HL-60 (cell line): Measurements from ENCODE around the gene PFDN6.
A peak's percentile ranks its signal among the peaks of the same experiment; 100 is the strongest.

Experiments
- DNase-seq, 2 experiments: peaks; one replicate each; pipeline ENCODE4 v3.0.0-alpha.2; 2010 to 2020; ENCODE audit warnings: low read depth in 1 of 2, low spot score in 1 of 2
- H3K27ac ChIP-seq: fragments of 250-450 bp; sonication (Bioruptor Pico); replicated peaks from 2 replicates; pipeline ENCODE4 v1.5.1; 2020; ENCODE audit warnings: mild to moderate bottlenecking, moderate library complexity
- H3K27me3 ChIP-seq: fragments of 250-450 bp; sonication (Bioruptor Pico); 2 replicates; pipeline ENCODE4 v1.5.1; 2021; ENCODE audit warnings: mild to moderate bottlenecking, moderate library complexity; ENCODE audit not compliant: insufficient read depth, poor library complexity, severe bottlenecking
- H3K4me3 ChIP-seq: replicated peaks from 2 replicates; pipeline ENCODE4 v1.5.1; 2011; ENCODE audit warnings: mild to moderate bottlenecking, control low read depth, low read length; ENCODE audit not compliant: insufficient read depth
- GABPA ChIP-seq: IDR thresholded peaks from 2 replicates; pipeline ENCODE4 v1.6.1; 2012; ENCODE audit warnings: low read depth
- POLR2AphosphoS5 ChIP-seq: IDR thresholded peaks from 2 replicates; pipeline ENCODE4 v1.6.1; 2012; ENCODE audit warnings: low read depth
- SPI1 ChIP-seq: IDR thresholded peaks from 2 replicates; pipeline ENCODE4 v1.6.1; 2012; ENCODE audit warnings: low read depth, mild to moderate bottlenecking, borderline replicate concordance
- long read RNA-seq: library from polyadenylated mRNA; unstranded; transcript quantifications from one replicate; pipeline ENCODE4 v2.0.0, GENCODE V29; 2020
- TF ChIP-seq, protein P1 (sequence below): IDR thresholded peaks from 2 replicates; pipeline ENCODE4 v1.6.1; 2012; ENCODE audit warnings: low read depth; ENCODE audit not compliant: insufficient replicate concordance
- TF ChIP-seq, protein P2 (sequence below): IDR thresholded peaks from one replicate; pipeline ENCODE4 v1.5.1; 2011; ENCODE audit warnings: low read length, control low read depth, inconsistent platforms; ENCODE audit not compliant: insufficient read depth

Gene PFDN6
- long read RNA-seq, partial matches to known transcripts = 4 of 7 reads
- long read RNA-seq, other reads (novel, unspliced or antisense) = 1 of 7 reads

GRCh38 chr6:33288921-33289783 lies at the start of gene PFDN6, which contains the start of gene WDR46:
PFDN6 (plus strand) TSS chr6:33289601; CDS start chr6:33289857, 256 bp downstream.
WDR46 (minus strand) TSS chr6:33289239; CDS start chr6:33289170, 69 bp downstream.
- DNase-seq = peak; percentile 85 to 91
- peak within 1 kb of the TSS; percentile 69 for H3K27ac ChIP-seq

GRCh38 chr6:33241968-33242367 lies 47.4 kb upstream of the PFDN6 start:
- no peak overlapping the region for H3K27ac ChIP-seq
- no peak overlapping the region for H3K4me3 ChIP-seq
- DNase-seq = no peak
- no peak for TF ChIP-seq SPI1
- TF ChIP-seq GABPA = no peak
- no peak for TF ChIP-seq POLR2AphosphoS5
- TF ChIP-seq, protein P1, sequence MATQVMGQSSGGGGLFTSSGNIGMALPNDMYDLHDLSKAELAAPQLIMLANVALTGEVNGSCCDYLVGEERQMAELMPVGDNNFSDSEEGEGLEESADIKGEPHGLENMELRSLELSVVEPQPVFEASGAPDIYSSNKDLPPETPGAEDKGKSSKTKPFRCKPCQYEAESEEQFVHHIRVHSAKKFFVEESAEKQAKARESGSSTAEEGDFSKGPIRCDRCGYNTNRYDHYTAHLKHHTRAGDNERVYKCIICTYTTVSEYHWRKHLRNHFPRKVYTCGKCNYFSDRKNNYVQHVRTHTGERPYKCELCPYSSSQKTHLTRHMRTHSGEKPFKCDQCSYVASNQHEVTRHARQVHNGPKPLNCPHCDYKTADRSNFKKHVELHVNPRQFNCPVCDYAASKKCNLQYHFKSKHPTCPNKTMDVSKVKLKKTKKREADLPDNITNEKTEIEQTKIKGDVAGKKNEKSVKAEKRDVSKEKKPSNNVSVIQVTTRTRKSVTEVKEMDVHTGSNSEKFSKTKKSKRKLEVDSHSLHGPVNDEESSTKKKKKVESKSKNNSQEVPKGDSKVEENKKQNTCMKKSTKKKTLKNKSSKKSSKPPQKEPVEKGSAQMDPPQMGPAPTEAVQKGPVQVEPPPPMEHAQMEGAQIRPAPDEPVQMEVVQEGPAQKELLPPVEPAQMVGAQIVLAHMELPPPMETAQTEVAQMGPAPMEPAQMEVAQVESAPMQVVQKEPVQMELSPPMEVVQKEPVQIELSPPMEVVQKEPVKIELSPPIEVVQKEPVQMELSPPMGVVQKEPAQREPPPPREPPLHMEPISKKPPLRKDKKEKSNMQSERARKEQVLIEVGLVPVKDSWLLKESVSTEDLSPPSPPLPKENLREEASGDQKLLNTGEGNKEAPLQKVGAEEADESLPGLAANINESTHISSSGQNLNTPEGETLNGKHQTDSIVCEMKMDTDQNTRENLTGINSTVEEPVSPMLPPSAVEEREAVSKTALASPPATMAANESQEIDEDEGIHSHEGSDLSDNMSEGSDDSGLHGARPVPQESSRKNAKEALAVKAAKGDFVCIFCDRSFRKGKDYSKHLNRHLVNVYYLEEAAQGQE = no peak
- TF ChIP-seq, protein P2, sequence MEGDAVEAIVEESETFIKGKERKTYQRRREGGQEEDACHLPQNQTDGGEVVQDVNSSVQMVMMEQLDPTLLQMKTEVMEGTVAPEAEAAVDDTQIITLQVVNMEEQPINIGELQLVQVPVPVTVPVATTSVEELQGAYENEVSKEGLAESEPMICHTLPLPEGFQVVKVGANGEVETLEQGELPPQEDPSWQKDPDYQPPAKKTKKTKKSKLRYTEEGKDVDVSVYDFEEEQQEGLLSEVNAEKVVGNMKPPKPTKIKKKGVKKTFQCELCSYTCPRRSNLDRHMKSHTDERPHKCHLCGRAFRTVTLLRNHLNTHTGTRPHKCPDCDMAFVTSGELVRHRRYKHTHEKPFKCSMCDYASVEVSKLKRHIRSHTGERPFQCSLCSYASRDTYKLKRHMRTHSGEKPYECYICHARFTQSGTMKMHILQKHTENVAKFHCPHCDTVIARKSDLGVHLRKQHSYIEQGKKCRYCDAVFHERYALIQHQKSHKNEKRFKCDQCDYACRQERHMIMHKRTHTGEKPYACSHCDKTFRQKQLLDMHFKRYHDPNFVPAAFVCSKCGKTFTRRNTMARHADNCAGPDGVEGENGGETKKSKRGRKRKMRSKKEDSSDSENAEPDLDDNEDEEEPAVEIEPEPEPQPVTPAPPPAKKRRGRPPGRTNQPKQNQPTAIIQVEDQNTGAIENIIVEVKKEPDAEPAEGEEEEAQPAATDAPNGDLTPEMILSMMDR = no peak
- peaks cover 4% of the 10 kb centered on the region for H3K27me3 ChIP-seq

More at GRCh38 chr6:33288921-33289783, at the start of gene PFDN6, which contains the start of gene WDR46:
- peak within 1 kb of the TSS; percentile 79 for H3K4me3 ChIP-seq
- no peaks in the 10 kb centered on the region for H3K27me3 ChIP-seq
- TF ChIP-seq SPI1 (peak; percentile 47; the same call in 1 of the 2 replicates), GABPA (peak; percentile 98), POLR2AphosphoS5 (peak; percentile 14; the same call in 1 of the 2 replicates)
- TF ChIP-seq, protein P2 = no peak
- TF ChIP-seq, protein P1 = no peak

- no peak for TF ChIP-seq SPI1
- TF ChIP-seq, protein P1 = no peak
- TF ChIP-seq, protein P2 = no peak
- Histone ChIP-seq H3K27ac (no peak overlapping the region), H3K27me3 (peaks cover 4% of the 10 kb centered on the region), H3K4me3 (no peak overlapping the region)
- DNase-seq = no peak
Observed at GRCh38 chr6:33243476-33243875, 45.9 kb upstream of the PFDN6 start.
